HG02623 (cell line): ENCODE data around the gene OR2A1.
"Not testable (repeated sequence)": the region's sequence is repeated elsewhere in the genome, so short reads cannot be mapped to it uniquely, and the experiment has no call there.

Experiments
- ATAC-seq: cut with Tn5 transposase; IDR thresholded peaks from one replicate; pipeline ENCODE4 v1.9.1; 2021; ENCODE audit warnings: moderate library complexity; ENCODE audit not compliant: unreplicated experiment

Gene OR2A1, protein sequence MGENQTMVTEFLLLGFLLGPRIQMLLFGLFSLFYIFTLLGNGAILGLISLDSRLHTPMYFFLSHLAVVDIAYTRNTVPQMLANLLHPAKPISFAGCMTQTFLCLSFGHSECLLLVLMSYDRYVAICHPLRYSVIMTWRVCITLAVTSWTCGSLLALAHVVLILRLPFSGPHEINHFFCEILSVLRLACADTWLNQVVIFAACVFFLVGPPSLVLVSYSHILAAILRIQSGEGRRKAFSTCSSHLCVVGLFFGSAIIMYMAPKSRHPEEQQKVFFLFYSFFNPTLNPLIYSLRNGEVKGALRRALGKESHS

GRCh38 chr7:144311872-144312469 lies at the start of gene OR2A1:
OR2A1 (plus strand) TSS chr7:144312419; CDS start chr7:144318125, 5,706 bp downstream.
- ATAC-seq = not testable (repeated sequence)

DNA sequence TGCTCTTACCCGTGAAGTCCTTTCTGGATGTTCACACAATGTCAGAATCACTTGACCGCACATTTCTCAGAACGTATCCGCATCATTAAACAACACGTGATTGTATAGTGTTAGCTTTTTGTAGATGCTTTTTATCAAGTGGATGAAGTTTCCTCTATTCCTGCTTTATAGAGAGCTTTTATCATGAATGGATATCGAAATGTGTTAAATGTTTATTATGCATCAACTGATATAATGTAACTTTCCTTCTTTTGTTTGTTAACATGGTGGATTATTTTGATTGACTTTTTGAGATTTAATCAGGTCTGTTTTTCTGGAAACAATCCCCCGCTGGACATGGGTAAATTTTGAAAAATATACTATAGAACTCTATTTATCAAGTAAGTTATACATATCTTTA lies 47.5 kb upstream of the OR2A1 start, which contains the start of gene OR2A7:
OR2A7 (minus strand) TSS at position 101 of the 400 bp plus-strand sequence. CDS start 5,164 bp downstream, outside the sequence.
- not testable (repeated sequence) for ATAC-seq

DNA sequence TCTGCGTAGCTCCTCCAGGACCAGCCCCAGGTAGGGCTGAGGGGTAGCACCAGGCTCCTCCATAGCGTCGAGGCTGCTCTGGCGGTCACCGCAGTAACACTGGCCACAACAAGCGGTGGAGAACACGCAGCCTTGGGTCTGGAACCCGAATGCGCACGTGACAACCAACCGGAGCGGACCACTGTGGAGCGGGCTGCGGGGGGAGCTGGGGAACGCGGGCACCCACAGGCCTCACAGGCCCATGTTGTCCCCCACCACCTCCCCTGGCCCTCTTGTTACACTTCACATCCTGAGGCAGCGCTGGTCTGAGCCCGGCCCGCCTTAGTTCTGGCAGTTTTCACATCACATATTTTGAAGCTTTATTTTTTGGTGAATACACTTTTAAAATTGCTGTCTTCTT lies 43.0 kb upstream of the OR2A1 start, which contains the start of gene CTAGE8:
CTAGE8 (minus strand) TSS at position 101 of the 400 bp plus-strand sequence; CDS start at position 63, 38 bp downstream.
- ATAC-seq = not testable (repeated sequence)

GRCh38 chr7:144275281-144275680 lies 36.9 kb upstream of the OR2A1 start:
- not testable (repeated sequence) for ATAC-seq

DNA sequence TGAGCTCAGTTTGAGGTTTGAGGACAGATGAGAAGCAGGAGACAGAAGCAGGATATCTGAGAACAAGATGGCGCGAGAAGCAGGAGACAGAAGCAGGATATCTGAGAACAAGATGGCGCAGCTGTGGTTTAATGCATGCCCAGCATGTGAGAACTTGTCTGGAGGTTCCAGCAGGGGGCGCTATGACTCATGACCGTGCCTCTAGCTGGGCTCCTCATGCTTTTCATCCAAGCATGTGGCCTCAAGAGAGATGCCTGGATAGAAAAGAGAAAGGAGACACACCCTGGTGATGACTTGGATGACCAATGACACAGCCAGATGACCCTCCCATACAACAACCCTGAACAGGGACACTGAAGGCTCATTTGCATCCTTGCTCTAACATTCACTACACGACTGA lies 32.2 kb upstream of the OR2A1 start:
- ATAC-seq = not testable (repeated sequence)

- not testable (repeated sequence) for ATAC-seq
Measured at GRCh38 chr7:144281981-144282380, 30.2 kb upstream of the OR2A1 start.

DNA sequence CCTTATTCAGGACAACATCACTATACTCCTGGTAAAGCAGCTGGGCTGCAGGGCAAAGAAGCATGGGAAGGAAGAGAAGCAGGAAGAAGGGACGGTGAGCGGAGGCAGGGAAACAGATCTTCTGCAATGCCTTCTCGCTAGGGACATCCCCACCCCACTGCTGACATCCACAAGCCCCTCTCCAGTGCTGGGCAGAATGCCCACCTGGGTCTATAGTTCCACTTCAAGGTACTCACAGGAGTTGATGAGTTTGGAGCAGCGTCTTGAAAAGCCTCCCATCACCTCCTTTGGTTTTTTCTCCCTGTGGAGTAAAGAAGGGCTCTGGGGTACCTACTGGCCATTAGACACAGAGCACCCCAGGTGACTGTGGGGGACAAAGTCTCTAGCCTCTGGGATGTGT lies 29.7 kb upstream of the OR2A1 start:
- not testable (repeated sequence) for ATAC-seq

- not testable (repeated sequence) for ATAC-seq
Measured at GRCh38 chr7:144283716-144284115, 28.5 kb upstream of the OR2A1 start.

- ATAC-seq = not testable (repeated sequence)
Measured at GRCh38 chr7:144287171-144287784, 24.9 kb upstream of the OR2A1 start.

GRCh38 chr7:144291607-144292006 lies 20.6 kb upstream of the OR2A1 start:
- not testable (repeated sequence) for ATAC-seq

DNA sequence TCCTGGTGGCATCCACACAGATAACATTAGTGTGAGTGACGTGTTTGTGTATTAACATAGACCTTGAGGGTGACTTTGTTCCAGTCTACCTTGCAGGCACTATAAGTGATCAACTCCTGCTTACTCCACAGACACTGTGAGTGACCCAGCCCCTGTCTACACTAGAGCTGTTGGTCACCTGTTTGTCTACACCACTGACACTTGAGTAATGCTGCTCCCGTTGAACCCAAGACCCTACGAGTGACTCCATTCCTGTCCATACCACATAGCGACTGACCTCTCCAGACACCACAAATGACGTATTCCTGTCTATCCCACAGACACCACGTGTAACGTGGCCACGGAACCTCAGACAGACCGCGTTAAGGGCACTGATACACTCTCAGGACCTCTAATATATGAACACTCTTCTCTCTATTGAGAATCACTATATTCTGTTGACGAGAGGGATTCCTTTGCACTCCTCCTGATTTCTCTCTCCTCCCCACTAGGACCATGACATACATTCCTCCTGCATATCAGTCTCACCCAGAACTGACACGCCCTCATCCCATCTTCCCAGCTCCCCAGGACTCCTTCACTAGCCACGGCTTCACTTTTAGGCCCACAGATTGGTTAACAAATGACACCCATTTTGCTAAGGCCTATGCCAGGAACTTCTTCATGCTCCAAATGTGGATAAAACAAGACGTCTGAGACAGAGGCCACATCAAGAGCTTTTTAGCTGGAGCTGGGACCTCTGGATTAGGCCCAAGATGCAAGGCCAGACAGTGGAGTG lies 19.6 kb upstream of the OR2A1 start:
- ATAC-seq = not testable (repeated sequence)

- peak; percentile 77 for ATAC-seq
Measured at GRCh38 chr7:144293794-144294499, 18.3 kb upstream of the OR2A1 start.

DNA sequence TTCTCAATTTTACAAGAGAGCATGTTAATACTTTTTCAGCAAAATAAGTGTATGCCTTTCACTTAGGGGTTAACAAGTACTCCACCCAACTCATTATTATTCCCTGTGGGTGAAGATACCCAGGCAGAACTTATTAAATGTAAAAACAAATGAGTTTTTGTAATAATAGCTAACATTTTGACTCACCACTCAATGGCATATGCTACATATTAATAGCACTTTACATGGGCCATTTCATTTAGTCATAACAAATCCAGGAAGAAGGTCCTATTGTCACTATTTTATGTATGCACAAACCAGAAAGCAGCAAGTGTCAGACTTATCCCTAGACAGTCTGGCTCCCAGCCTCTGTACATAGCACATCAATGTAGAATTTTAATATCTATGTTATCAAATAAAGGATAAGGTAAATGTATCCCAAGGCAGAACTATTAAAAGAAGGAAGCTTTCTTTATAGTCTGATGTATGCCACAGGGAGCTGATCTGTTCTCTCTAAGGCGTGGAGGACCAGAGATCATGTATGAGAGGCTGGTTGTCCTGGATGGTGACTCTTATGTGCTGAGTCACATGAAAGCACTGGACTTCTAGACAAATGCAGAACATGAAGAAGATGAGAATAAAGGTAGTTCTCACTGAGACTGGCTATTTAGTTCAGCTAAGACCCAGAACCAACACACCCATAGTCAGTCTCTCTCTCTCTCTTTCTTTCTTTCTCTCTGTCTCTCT lies 9.5 kb upstream of the OR2A1 start:
- ATAC-seq = not testable (repeated sequence)

- ATAC-seq = not testable (repeated sequence)
Measured at GRCh38 chr7:144303607-144304006, 8.6 kb upstream of the OR2A1 start.

- ATAC-seq = not testable (repeated sequence)
Measured at GRCh38 chr7:144305156-144305555, 7.1 kb upstream of the OR2A1 start.

DNA sequence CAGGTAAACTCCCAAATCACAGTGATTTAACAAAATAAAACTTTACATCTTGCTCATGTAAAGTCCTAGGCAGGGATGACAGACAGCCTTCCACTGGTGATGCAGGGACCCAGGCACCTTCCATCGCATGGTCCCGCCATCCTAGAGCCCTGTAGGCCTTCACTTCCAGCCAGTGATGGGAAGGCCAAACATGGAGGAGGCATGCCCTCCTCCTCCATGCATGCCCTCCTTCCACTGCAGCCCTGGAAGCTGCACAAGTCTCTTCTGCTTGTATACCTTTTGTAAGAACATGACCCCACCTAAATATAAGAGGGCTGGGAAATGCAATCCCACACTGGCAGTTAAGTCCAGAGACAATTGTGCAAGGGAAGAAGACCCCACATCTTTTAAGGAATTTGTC lies 2.5 kb upstream of the OR2A1 start:
- not testable (repeated sequence) for ATAC-seq

DNA sequence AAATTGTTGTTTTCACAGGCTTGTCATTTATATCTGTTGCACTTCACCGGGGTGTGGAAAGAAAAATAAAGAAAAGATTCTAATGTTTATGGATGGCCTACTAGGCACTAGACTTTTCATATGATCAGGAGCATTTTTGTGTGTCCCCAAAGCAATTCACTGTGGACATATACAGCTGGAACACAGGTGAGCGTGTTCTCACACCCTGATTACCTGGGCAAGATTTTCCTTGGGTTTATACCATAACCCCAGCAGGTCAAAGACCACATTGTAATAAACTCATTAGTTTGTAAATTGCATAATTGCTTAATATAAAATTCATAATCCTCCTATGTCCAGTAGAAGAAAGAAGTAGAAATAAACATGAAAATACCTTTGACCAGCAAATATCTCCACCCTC lies 1.0 kb upstream of the OR2A1 start:
- ATAC-seq = not testable (repeated sequence)

DNA sequence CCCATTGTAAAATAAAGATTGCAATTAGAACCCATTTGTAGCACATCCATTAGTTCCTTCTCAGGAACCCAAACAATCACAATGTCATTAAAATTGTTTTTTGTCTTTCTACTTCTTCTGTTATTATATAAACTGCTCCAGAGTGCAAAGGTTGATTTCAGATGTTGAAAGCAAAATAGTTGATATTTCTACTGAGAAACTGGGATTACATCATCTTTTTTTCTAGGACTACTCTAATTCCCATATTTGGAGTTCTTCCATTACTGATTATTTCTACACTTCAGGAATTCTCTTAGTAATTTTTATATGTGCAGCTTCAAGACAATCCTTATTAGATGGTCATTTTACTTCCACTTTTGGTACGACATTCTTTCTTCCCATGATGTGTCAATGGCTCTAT lies 5.3 kb downstream of the OR2A1 start:
- not testable (repeated sequence) for ATAC-seq

GRCh38 chr7:144319547-144319946 lies 7.3 kb downstream of the OR2A1 start:
- not testable (repeated sequence) for ATAC-seq
